ENCODE results near the gene OSBPL6.
"Not testable (repeated sequence)": the region's sequence is repeated elsewhere in the genome, so short reads cannot be mapped to it uniquely, and the experiment has no call there.

OSBPL6 gene

DNA sequence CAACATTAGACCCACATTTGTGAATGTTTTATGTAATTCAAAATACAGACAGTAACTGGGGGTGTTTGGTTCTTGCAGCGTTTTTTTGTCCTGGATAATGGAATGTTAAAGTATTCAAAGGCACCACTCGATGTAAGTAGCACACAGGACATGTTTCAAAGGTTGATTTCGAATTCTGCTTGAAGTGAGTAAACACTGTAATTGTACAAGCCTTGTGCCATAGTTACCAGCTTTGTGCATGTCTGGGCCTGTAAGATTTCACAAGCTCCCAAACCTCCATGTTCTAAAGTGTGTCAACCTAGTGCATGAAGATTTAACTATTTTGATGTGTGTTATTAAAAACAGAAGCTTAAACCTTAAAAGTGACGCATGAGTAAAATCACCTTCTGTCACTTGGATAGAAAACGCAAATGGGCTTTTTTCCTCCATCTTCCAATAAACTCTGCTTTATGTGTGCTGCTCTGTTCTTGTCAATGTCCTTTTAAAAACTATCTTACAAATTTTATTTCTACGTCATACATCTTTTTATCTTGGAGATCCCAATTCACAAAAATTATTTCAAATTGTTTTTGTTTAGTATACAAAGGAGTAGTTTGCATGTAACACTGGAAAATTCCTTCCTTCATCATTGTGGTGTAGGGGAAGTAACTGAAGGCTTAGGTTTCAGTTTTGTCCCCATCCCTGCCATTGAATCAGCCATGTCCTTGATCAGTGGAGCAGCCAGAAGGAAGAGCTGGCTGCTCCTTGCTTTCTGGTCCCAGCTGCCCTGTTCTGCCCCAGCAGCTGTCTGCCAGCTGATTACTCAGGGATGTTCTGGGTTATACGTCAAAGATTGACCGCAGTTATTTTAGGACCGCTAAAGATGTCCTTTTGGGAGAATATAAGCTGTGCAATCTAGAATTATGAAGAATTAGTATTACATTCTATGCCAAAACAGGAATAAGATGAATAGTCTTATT, 137.4 kb downstream of the OSBPL6 start:
- in situ Hi-C loops (cut with HindIII; ENCODE audit: low sequenced_read_pairs) = no loop called here

DNA sequence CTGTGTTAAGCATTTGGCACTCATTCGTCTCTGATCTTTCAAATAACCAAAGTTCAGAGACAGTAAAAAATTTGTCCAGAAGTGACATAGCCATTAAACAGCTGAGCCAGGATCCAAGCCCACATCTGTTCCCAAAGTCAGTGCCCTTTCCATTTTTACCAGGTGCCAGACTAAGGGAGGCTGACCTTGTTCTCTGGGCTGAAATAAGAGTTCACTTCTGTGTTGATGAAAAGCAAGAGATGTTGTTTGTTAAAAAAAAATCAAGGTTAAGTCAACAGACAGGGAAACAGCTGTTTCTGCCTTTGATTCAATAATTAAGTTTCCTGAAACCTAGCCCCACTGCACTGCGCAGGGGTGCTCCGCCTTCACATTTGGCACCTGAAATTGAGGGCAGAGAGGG, 139.5 kb downstream of the OSBPL6 start:
- in situ Hi-C loops (cut with HindIII; ENCODE audit: low sequenced_read_pairs) = no loop called here

DNA sequence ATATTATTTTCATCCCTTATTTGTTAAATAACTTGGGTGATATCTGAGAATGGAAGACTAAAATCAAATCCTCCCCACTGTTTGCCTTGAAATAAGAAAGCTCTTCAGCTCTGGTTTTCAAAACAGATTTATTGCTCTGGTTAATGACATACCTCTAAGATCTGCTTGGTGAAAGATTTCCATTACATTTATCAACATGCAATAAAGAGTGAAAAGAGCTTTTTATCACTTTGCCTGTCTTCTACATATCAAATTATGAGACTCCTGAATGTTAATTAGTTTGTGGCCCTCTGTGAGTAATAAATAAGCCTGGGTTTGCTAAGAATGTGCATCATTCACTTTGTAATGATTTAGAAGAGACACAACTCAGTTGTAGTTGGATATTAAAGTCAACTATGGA, 140.9 kb downstream of the OSBPL6 start:
- in situ Hi-C loops (cut with HindIII; ENCODE audit: low sequenced_read_pairs) = no loop called here

DNA sequence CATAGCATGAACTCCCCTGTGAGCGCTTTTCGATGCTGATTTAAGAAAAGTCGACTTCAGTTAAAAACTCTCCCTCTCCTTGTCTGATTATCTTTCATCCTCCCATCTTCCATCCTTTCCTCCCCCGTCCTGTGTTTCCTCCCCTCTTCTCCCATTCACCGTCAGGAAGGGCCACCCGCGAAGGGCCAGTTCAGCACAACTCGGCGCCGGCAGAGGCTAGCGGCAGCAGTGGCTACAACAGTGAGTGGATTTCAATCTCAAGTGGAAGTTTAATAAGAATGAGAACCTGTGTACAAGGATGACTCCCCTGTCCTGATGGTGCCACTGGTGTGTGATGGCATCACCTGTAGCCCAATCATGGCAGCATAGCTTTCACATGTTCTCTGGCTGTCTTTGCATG, 149.8 kb downstream of the OSBPL6 start:
- in situ Hi-C loops (cut with HindIII; ENCODE audit: low sequenced_read_pairs) = no loop called here

DNA sequence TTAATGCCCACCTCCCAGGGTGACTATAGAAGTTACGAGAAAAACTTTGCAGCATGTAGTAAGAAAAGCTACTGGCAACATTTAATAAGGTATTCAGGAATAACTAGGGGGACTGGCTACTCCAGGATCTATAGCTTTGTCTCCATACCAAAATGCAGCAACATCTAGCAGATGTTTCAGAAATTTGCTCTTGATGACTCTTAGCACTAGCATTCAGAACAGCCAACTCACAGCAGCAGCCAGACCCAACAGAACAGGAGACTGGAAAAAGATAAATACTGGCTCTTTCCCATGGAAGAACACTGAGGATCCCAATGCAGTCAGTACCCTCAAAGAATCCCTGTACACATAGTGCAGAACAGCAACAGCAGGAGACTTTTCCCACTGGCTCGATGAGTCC, 151.6 kb downstream of the OSBPL6 start:
- in situ Hi-C loops (cut with HindIII; ENCODE audit: low sequenced_read_pairs) = loop anchor here (5.0 kb wide), 1 partner anchor 74 kb away; no protein-coding TSS in a partner anchor

DNA sequence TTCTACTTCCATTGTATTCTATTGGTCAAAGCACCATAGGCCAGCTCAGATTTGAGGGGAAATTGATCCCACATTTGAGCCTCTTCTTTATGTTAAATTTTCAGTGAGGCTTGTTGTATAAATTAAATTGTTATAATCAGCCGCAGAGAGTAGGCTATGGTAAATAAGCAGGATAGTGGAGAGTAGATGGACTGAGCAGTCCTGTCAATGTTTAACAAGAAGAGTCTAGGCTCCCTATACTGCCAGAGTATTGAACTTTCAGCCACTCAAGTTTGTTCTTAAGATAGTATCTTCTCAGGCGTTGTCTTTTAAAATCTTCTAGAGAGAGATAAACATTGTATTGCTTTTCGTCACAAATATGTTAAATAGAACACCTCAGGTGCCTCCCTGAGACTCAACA, 155.7 kb downstream of the OSBPL6 start:
- in situ Hi-C loops (cut with HindIII; ENCODE audit: low sequenced_read_pairs) = no loop called here

DNA sequence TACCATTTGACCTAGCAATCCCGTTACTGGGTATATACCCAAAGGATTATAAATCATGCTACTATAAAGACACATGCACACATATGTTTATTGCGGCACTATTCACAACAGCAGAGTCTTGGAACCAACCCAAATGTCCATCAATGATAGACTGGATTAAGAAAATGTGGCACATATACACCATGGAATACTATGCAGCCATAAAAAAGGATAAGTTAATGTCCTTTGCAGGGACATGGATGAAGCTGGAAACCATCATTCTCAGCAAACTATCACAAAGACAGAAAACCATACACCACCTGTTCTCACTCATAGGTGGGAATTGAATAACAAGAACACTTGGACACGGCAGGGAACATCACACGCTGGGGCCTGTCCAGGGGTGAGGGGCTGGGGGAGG, 163.4 kb downstream of the OSBPL6 start:
- in situ Hi-C loops (cut with HindIII; ENCODE audit: low sequenced_read_pairs) = not testable (repeated sequence)

DNA sequence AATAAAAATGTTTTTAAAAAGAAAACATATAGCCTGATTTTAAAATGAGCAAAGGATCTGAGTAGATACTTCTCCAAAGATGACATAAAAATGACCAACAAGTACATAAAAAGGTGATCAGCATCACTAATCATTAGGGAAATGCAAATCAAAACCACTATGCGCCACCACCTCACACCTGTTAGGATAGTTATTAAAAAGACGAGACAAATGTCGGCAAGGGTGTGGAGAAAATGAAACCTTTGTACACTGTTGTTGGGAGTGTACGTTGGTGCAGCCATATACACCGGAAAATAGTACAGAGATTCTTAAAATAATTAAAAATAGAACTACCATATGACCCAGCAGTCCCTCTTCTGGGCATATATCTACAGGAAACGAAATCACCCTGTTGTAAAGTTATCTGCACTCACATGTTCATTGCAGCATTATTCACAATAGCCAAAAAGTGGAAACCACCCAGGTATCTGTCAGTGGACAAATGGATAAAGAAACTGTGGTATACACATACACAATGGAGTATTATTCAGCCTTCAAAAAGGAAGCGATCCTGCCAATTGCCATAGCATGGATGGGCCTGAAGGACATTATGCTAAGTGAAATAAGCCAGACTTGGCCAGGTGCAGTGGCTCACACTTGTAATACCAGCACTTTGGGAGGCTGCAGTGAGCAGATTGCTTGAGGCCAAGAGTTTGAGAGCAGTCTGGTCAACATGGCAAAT, 165.0 kb downstream of the OSBPL6 start:
- in situ Hi-C loops (cut with HindIII; ENCODE audit: low sequenced_read_pairs) = no loop called here

DNA sequence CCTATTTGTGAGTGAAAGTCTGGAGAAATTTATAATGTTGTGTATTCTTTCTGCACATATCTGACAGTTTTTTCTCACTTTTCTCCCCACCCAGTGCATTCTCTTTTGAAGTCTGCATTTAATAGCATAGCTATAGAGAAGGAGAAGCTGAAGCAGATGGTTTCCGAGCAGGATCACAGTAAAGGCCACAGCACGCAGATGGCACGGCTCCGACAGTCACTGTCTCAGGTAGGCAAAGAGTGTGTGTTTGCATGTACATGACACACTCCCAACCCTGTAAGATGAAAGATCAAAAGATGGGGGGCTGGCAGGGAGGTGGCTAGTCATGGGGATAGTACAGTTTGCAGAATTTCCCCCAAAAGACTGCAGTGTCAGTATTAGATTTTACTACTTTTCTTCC, 167.3 kb downstream of the OSBPL6 start:
- in situ Hi-C loops (cut with HindIII; ENCODE audit: low sequenced_read_pairs) = no loop called here

DNA sequence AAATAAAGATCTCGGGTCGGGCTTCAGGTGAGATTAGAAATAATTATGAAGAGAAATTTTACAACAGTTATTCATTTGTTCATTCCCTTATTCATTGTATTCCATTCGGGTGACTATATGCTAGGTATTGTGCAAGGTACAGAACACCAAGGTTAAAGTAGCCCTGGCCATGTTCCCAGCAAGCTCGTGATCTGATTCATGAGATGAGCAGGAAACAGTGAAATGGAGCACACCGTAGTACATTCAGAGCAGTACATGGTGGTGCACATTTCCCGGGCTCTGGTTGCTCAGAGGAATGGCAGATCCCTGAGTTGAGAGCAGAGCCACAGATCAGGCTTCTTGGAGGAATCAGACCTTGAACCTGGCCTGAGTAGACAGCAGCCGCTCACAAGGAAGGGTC, 168.9 kb downstream of the OSBPL6 start:
- in situ Hi-C loops (cut with HindIII; ENCODE audit: low sequenced_read_pairs) = no loop called here

DNA sequence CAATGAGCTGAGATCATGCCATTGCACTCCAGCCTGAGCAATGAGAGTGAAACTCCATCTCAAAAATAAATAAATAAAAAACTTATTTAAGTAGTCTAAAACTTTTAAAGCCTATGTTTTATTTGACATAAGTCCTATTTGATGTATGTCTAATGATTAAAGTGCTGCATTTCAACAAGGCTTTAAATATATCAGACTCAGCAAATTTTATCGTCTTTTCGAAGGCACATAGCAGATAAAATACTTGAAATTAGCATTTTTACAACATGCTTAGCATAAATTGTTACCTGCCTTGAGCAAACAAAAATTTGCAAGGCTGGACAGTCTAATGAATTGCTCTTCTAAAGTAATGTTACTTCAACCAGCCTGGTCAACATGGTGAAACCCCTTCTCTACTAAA, 170.8 kb downstream of the OSBPL6 start:
- in situ Hi-C loops (cut with HindIII; ENCODE audit: low sequenced_read_pairs) = loop anchor here (5.0 kb wide), 1 partner anchor 37 kb away; no protein-coding TSS in a partner anchor

DNA sequence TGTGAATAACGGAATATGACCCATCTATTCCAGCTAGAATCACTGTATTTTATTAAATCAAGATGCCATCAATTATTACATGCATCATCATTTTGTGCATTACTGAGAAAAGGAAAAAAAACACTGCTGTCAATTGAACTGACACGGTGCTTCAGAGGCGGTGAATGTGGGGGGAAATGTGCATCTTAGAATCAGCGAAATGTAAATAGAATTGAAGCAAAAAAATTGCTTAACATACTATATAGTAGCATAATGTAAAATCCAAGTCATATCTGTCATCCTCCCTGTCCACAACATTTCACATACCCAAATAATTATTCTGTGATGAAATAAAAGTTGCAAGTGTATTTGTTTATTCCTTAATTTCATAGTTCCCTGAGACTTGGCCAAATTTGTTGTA, 172.1 kb downstream of the OSBPL6 start:
- in situ Hi-C loops (cut with HindIII; ENCODE audit: low sequenced_read_pairs) = loop anchor here (5.0 kb wide), 1 partner anchor 36 kb away; no protein-coding TSS in a partner anchor

DNA sequence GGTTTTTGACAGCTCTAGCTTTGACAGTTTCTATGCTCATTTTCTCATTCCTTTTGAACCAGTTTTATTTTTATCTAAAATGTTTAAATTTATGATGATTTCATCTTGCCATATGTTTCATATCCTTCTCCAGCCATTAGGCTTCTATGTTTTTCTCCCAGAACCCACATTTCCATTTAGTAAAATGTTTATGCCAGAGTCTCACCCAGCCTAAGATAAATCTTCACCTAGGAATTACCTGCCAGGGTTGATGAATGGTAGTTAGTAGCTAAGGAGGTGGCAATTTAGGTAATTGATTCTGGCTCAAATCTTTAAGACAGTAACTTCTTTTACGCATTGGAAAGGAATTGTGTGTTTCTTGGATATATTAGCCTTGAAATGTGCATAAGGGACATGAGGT, 173.0 kb downstream of the OSBPL6 start:
- in situ Hi-C loops (cut with HindIII; ENCODE audit: low sequenced_read_pairs) = loop anchor here (5.0 kb wide), 1 partner anchor 35 kb away; no protein-coding TSS in a partner anchor

DNA sequence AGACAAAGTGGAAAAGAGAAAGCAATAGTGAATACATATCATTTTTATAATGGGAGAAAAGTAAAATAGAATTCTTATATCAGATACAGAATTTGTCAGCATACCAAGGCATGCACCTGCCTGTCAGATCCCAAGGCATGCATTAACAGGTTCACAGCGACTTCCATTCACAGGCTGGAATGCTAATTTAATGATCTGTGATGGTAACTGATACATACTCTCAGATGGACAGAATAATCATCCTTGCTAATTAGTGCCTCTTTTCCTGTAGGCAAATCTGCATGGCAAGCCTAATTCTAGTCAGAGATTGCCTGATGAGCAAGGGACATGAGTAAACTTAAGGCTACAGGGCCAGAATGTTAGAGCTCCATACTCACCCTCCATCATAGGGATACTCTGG, 180.6 kb downstream of the OSBPL6 start:
- in situ Hi-C loops (cut with HindIII; ENCODE audit: low sequenced_read_pairs) = no loop called here

DNA sequence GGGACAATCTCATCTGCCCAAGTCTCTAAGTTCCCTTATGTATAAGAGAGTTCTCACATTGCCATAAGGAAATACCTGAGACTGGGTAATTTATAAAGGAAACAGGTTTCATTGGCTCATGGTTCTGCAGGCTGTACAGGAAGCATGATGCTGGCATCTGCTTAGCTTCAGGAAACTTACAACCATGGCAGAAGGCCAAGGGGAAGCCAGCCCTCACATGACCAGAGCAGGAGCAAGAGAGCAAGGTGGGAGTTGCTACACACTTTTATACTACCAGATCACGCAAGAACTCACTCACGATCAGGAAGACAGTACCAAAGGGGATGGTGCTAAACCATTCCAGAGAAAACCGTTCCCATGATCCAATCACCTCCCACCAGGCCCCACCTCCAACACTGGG, 182.7 kb downstream of the OSBPL6 start:
- in situ Hi-C loops (cut with HindIII; ENCODE audit: low sequenced_read_pairs) = no loop called here

DNA sequence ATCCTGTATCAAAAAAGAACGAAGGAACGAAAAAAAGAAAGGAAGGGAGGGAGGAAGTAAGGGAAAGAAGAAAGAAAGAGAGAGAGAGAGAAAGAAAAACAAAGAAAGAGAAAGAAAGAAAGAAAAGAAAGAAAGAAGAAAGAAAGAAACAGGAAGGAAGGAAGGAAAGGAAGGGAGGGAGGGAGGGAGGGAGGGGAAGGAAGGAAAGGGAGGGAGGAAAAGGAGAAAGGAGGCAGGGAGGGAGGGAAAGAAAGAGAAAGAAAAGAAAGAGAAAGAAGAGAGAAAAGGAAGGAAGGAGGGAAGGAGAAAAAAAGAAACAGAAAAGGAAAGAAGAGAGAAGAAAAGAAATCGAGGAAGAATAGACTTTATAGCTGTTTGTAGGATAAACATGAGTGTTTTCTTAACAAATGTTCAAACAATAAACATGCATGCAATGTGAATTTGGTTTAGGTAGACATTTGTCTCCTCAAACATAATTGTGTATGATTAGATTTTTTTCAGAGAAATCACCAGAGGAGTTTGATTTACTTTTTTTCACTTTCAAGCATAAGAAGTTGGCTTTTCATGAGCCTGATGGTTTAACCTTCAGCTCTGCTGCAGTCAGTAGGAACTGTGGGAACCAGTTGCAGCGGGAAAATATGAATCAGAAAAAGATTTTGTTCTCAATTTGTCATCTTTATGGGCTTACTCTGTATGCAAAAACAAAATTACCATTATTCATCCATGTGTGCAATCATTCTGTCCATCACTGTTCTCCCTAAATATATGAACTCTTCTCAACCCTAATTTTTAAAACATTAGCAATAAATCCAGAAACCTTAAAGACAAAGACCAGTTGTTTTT, 185.1 kb downstream of the OSBPL6 start:
- in situ Hi-C loops (cut with HindIII; ENCODE audit: low sequenced_read_pairs) = no loop called here

DNA sequence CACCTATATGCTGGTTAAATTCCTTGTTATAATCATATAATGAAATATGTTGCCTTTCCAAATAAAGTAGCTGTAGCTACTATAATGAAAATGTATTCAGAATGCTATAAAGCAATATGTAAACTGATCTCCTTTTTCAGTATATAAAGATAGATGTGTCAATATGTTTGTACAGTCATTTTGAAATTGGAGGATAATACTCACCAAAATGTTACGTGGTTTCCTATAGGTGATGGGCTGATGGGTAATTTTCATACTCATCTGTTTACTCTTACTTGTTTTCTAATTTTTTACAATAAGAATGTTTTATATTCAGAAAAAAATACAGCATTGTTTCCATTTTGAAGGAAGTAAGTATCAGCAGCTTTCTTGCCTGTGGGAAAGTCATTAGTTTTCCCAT, 186.5 kb downstream of the OSBPL6 start:
- in situ Hi-C loops (cut with HindIII; ENCODE audit: low sequenced_read_pairs) = no loop called here

DNA sequence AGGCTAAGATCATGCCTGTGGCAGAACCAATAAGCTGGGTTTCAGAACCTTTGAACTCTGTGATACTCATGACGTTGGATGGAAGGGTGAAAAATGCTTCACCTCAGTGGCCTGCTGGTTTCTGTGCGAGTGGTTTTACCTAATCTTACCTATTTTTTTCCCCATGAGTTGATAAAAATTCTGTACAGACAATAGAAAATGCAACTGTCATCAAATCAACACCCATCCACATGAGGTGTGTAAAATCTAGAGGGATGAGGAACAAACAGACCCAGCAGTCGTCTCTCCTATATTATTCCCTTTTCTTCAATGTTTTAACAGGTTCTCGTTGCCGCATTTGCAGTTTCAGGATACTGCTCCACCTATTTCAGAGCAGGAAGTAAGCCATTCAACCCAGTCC, 189.4 kb downstream of the OSBPL6 start:
- in situ Hi-C loops (cut with HindIII; ENCODE audit: low sequenced_read_pairs) = no loop called here

DNA sequence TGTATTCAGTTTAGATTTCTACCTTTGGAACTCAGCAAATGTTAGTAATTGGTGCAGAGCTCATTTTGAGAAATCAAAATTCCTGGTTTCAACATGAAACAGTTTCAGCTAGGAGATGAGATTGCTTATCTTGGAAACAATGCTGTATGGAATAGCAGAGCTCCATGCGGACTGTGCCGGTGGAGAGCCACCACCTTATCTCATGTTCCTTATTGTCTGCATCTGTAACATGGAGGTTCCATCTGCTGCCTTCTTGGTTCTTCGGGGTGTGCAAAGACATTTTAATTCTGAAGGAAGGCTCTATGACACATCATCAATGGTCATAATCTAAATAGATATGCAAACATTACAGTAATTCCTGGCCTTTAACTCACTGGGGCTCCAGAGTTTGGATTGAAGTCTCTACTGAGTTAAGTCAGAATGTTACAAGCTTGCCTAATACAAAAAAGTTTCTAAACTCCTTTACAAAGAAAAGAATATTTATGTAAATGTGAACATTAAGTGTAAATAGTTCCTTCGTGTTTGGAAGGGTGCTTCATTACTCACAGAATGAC, 191.4 kb downstream of the OSBPL6 start:
- in situ Hi-C loops (cut with HindIII; ENCODE audit: low sequenced_read_pairs) = loop anchor here (5.0 kb wide), 2 partner anchors 68 to 178 kb away; no protein-coding TSS in a partner anchor

DNA sequence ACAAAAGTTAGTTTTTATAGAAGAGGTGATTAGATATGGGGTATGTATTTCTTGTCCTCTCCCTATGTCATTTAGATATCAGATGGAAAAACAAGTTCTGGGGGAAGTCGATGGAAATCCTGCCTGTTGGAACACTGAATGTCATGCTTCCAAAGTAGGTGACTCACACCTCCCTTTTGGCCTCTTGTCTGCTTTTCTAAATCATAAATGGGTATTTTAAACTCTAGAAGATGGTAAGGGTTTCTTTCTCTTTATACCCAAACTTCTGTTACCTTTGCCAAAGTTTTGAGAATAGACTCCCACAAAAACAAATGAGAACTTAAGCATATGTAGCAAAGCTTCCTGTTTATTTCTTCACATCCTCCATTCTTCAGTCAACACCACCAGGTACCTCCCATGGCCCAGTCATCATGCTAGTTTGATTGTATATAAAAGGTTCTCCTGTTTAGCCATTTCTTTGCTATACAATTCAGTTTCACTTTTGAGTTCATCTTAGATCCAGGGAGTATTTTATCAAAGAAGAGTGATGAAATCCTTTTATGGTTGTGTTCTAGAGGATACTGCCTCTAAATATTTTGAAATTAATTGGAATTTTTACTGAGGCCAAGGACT, 192.8 kb downstream of the OSBPL6 start:
- in situ Hi-C loops (cut with HindIII; ENCODE audit: low sequenced_read_pairs) = loop anchor here (5.0 kb wide), 2 partner anchors 70 to 180 kb away; no protein-coding TSS in a partner anchor

Data from endothelial cell of hepatic sinusoid (primary cell).